Thoracic aorta (tissue), 2 donors: ENCODE data around the gene BICD1. TPM values are rescaled to one million over a fixed set of nuclear protein-coding genes. Genes with fewer than 3 reads are reported as not detected.

ENCODE experiments used
- ATAC-seq: fragments of 150-250 bp; one replicate; pipeline ENCODE4 v1.8.0; 2017; ENCODE audit warnings: low read depth; ENCODE audit not compliant: insufficient number of reproducible peaks, low FRiP score
- DNase-seq: peaks from one replicate; pipeline ENCODE4 v3.0.0-alpha.2; 2020; ENCODE audit warnings: low spot score
- H3K27ac ChIP-seq, 2 donors: fragments of 200-600 bp; sonication (generic); 1 replicate in 1 of 2; 2 replicates in 1 of 2; pipeline ENCODE4 v1.5.1; 2016; ENCODE audit warnings: mild to moderate bottlenecking in 2 of 2, moderate library complexity in 2 of 2
- H3K27me3 ChIP-seq: fragments of 200-600 bp; sonication (generic); replicated peaks from 2 replicates; pipeline ENCODE4 v1.6.0; 2016; ENCODE audit warnings: mild to moderate bottlenecking; ENCODE audit not compliant: insufficient read depth
- H3K36me3 ChIP-seq: fragments of 200-600 bp; sonication (generic); one replicate; pipeline ENCODE4 v1.5.1; 2016
- H3K4me1 ChIP-seq, 2 donors: fragments of 200-600 bp; sonication (generic); 1 replicate in 1 of 2; 2 replicates in 1 of 2; pipeline versions ENCODE4 v1.5.1 to v1.6.0; 2016; ENCODE audit warnings: low read depth in 2 of 2, mild to moderate bottlenecking in 1 of 2; ENCODE audit not compliant: control insufficient read depth in 1 of 2
- H3K4me3 ChIP-seq: fragments of 200-600 bp; sonication (generic); 2 replicates; pipeline ENCODE4 v1.5.1; 2016; ENCODE audit warnings: mild to moderate bottlenecking
- H3K9me3 ChIP-seq: fragments of 200-600 bp; sonication (generic); 2 replicates; pipeline ENCODE4 v1.5.1; 2016
- CTCF ChIP-seq: fragments of 200-600 bp; sonication (generic); IDR thresholded peaks from one replicate; pipeline ENCODE4 v1.5.1; 2019; ENCODE audit warnings: antibody characterized with exemption
- total RNA-seq, 2 donors: library from RNA; depleted of rRNA; stranded (reverse); fragments of >200 nt; gene quantifications; one replicate each; pipeline versions ENCODE4 v1.1.0 to v1.2.3, GENCODE V29; 2016

The BICD1 gene
- total RNA-seq, 2 donors from 2014 or later = 18.7 to 44.7 TPM

GRCh38 chr12:32145096-32145495, 38.4 kb downstream of the BICD1 start:
- Histone ChIP-seq H3K27me3 (no peaks in the 10 kb centered on the region), H3K4me1 (no peaks in the 10 kb centered on the region), H3K4me3 (no peak overlapping the region), H3K9me3 (no peaks in the 10 kb centered on the region), H3K27ac (no peak overlapping the region), H3K36me3 (no peaks in the 10 kb centered on the region)
- DNase-seq = no peak
- TF ChIP-seq CTCF = no peak
- no peak for ATAC-seq

GRCh38 chr12:32146074-32146873, 39.6 kb downstream of the BICD1 start:
- no peak overlapping the region for H3K27ac ChIP-seq
- DNase-seq = no peak
- no peak overlapping the region for H3K4me3 ChIP-seq
- no peaks in the 10 kb centered on the region for H3K27me3 ChIP-seq
- H3K4me1 ChIP-seq = no peaks in the 10 kb centered on the region
- ATAC-seq = no peak
- no peak for TF ChIP-seq CTCF
- H3K9me3 ChIP-seq = no peaks in the 10 kb centered on the region
- no peaks in the 10 kb centered on the region for H3K36me3 ChIP-seq

GRCh38 chr12:32148372-32148771, 41.7 kb downstream of the BICD1 start:
- no peak for TF ChIP-seq CTCF
- Histone ChIP-seq H3K4me1 (no peaks in the 10 kb centered on the region), H3K36me3 (no peaks in the 10 kb centered on the region), H3K4me3 (no peak overlapping the region), H3K27ac (no peak overlapping the region), H3K9me3 (no peaks in the 10 kb centered on the region), H3K27me3 (no peaks in the 10 kb centered on the region)
- no peak for ATAC-seq
- no peak for DNase-seq

- Histone ChIP-seq H3K27ac (no peak overlapping the region), H3K4me1 (no peaks in the 10 kb centered on the region), H3K27me3 (no peaks in the 10 kb centered on the region), H3K9me3 (no peaks in the 10 kb centered on the region), H3K36me3 (no peaks in the 10 kb centered on the region), H3K4me3 (no peak overlapping the region)
- ATAC-seq (no peak), DNase-seq (no peak)
- TF ChIP-seq CTCF = no peak
Measured at GRCh38 chr12:32149489-32149888, 42.8 kb downstream of the BICD1 start.

GRCh38 chr12:32151086-32151485, 44.4 kb downstream of the BICD1 start:
- no peak for ATAC-seq
- no peak for TF ChIP-seq CTCF
- Histone ChIP-seq H3K36me3 (no peaks in the 10 kb centered on the region), H3K4me1 (no peaks in the 10 kb centered on the region), H3K27ac (no peak overlapping the region), H3K9me3 (no peaks in the 10 kb centered on the region), H3K4me3 (no peak overlapping the region), H3K27me3 (no peaks in the 10 kb centered on the region)
- no peak for DNase-seq
